HEK293 (cell line): ENCODE data around the gene INTS1.

ENCODE experiments used
- FEZF1 ChIP-seq: fragments of 450-650 bp; formaldehyde crosslinking; IDR thresholded peaks from 2 replicates; pipeline ENCODE4 v1.5.1; 2016; ENCODE audit warnings: missing biosample characterization, missing genetic modification characterization
- GLIS1 ChIP-seq: fragments of 450-650 bp; formaldehyde crosslinking; IDR thresholded peaks from 2 replicates; pipeline ENCODE4 v1.5.1; 2016; ENCODE audit warnings: missing biosample characterization, missing genetic modification characterization
- GLIS2 ChIP-seq: fragments of 450-650 bp; formaldehyde crosslinking; IDR thresholded peaks from 2 replicates; pipeline ENCODE4 v1.5.1; 2016; ENCODE audit warnings: missing biosample characterization, missing genetic modification characterization
- KLF1 ChIP-seq: fragments of 450-650 bp; formaldehyde crosslinking; IDR thresholded peaks from 2 replicates; pipeline ENCODE4 v1.5.1; 2016; ENCODE audit warnings: missing biosample characterization, missing genetic modification characterization
- SP7 ChIP-seq: fragments of 450-650 bp; formaldehyde crosslinking; IDR thresholded peaks from 2 replicates; pipeline ENCODE4 v1.5.1; 2016; ENCODE audit warnings: missing biosample characterization, missing genetic modification characterization
- YY1 ChIP-seq: fragments of 450-650 bp; formaldehyde crosslinking; IDR thresholded peaks from 2 replicates; pipeline ENCODE4 v1.5.1; 2018; ENCODE audit warnings: missing biosample characterization, missing genetic modification characterization
- ZBTB1 ChIP-seq: fragments of 450-650 bp; formaldehyde crosslinking; IDR thresholded peaks from 2 replicates; pipeline ENCODE4 v1.5.1; 2016; ENCODE audit warnings: missing biosample characterization, missing genetic modification characterization
- ZBTB7A ChIP-seq: fragments of 450-650 bp; formaldehyde crosslinking; IDR thresholded peaks from 2 replicates; pipeline ENCODE4 v1.5.1; 2016; ENCODE audit warnings: low read depth, missing biosample characterization, missing genetic modification characterization
- ZEB2 ChIP-seq: fragments of 450-650 bp; formaldehyde crosslinking; IDR thresholded peaks from 2 replicates; pipeline ENCODE4 v1.5.1; 2016; ENCODE audit warnings: missing biosample characterization, missing genetic modification characterization
- ZFHX2 ChIP-seq: fragments of 450-650 bp; formaldehyde crosslinking; conservative IDR thresholded peaks from 2 replicates; pipeline ENCODE4 v1.5.1; 2016; ENCODE audit warnings: missing biosample characterization, missing genetic modification characterization
- ZFP69B ChIP-seq: fragments of 450-650 bp; formaldehyde crosslinking; IDR thresholded peaks from 2 replicates; pipeline ENCODE4 v1.5.1; 2016; ENCODE audit warnings: missing biosample characterization, missing genetic modification characterization
- ZNF146 ChIP-seq: fragments of 450-650 bp; formaldehyde crosslinking; IDR thresholded peaks from 2 replicates; pipeline ENCODE4 v1.5.1; 2016; ENCODE audit warnings: missing biosample characterization, missing genetic modification characterization
- ZNF174 ChIP-seq: fragments of 450-650 bp; formaldehyde crosslinking; IDR thresholded peaks from 2 replicates; pipeline ENCODE4 v1.5.0; 2017; ENCODE audit warnings: missing biosample characterization, mild to moderate bottlenecking, missing genetic modification characterization
- ZNF266 ChIP-seq: fragments of 450-650 bp; formaldehyde crosslinking; IDR thresholded peaks from 2 replicates; pipeline ENCODE4 v1.5.1; 2016; ENCODE audit warnings: missing biosample characterization, missing genetic modification characterization, low read depth
- ZNF280D ChIP-seq: fragments of 450-650 bp; formaldehyde crosslinking; IDR thresholded peaks from 2 replicates; pipeline ENCODE4 v1.5.1; 2016; ENCODE audit warnings: missing biosample characterization, missing genetic modification characterization
- ZNF366 ChIP-seq: fragments of 450-650 bp; formaldehyde crosslinking; conservative IDR thresholded peaks from 2 replicates; pipeline ENCODE4 v1.5.1; 2016; ENCODE audit warnings: missing biosample characterization, missing genetic modification characterization
- ZNF394 ChIP-seq: fragments of 450-650 bp; formaldehyde crosslinking; IDR thresholded peaks from 2 replicates; pipeline ENCODE4 v1.5.1; 2016; ENCODE audit warnings: missing biosample characterization, missing genetic modification characterization, mild to moderate bottlenecking, moderate library complexity, borderline replicate concordance
- ZNF423 ChIP-seq: fragments of 450-650 bp; formaldehyde crosslinking; IDR thresholded peaks from 2 replicates; pipeline ENCODE4 v1.5.1; 2016; ENCODE audit warnings: missing biosample characterization, missing genetic modification characterization
- ZNF488 ChIP-seq: fragments of 450-650 bp; formaldehyde crosslinking; IDR thresholded peaks from 2 replicates; pipeline ENCODE4 v1.5.1; 2016; ENCODE audit warnings: missing biosample characterization, missing genetic modification characterization
- ZNF530 ChIP-seq: fragments of 450-650 bp; formaldehyde crosslinking; IDR thresholded peaks from 2 replicates; pipeline ENCODE4 v1.5.1; 2016; ENCODE audit warnings: low read depth, missing biosample characterization, missing genetic modification characterization
- ZNF621 ChIP-seq: fragments of 450-650 bp; formaldehyde crosslinking; IDR thresholded peaks from 2 replicates; pipeline ENCODE4 v1.5.1; 2017; ENCODE audit warnings: missing biosample characterization, missing genetic modification characterization
- ZNF623 ChIP-seq: fragments of 450-650 bp; formaldehyde crosslinking; IDR thresholded peaks from 2 replicates; pipeline ENCODE4 v1.5.1; 2016; ENCODE audit warnings: missing biosample characterization, missing genetic modification characterization
- ZNF629 ChIP-seq: fragments of 450-650 bp; formaldehyde crosslinking; IDR thresholded peaks from 2 replicates; pipeline ENCODE4 v1.5.1; 2017; ENCODE audit warnings: missing biosample characterization, missing genetic modification characterization
- ZNF692 ChIP-seq: fragments of 450-650 bp; formaldehyde crosslinking; IDR thresholded peaks from 2 replicates; pipeline ENCODE4 v1.5.1; 2016; ENCODE audit warnings: missing biosample characterization, missing genetic modification characterization
- ZNF707 ChIP-seq: fragments of 450-650 bp; formaldehyde crosslinking; IDR thresholded peaks from 2 replicates; pipeline ENCODE4 v1.5.1; 2016; ENCODE audit warnings: missing biosample characterization, missing genetic modification characterization
- ZXDB ChIP-seq: fragments of 450-650 bp; formaldehyde crosslinking; IDR thresholded peaks from 2 replicates; pipeline ENCODE4 v1.5.1; 2016; ENCODE audit warnings: missing biosample characterization, missing genetic modification characterization
- TF ChIP-seq, protein P1 (sequence below): fragments of 450-650 bp; formaldehyde crosslinking; IDR thresholded peaks from 2 replicates; pipeline ENCODE4 v1.5.1; 2016; ENCODE audit warnings: missing biosample characterization, missing genetic modification characterization, borderline replicate concordance
- TF ChIP-seq, protein P2 (sequence below): fragments of 450-650 bp; formaldehyde crosslinking; IDR thresholded peaks from 2 replicates; pipeline ENCODE4 v1.5.1; 2016; ENCODE audit warnings: missing biosample characterization, missing genetic modification characterization

Gene INTS1

DNA sequence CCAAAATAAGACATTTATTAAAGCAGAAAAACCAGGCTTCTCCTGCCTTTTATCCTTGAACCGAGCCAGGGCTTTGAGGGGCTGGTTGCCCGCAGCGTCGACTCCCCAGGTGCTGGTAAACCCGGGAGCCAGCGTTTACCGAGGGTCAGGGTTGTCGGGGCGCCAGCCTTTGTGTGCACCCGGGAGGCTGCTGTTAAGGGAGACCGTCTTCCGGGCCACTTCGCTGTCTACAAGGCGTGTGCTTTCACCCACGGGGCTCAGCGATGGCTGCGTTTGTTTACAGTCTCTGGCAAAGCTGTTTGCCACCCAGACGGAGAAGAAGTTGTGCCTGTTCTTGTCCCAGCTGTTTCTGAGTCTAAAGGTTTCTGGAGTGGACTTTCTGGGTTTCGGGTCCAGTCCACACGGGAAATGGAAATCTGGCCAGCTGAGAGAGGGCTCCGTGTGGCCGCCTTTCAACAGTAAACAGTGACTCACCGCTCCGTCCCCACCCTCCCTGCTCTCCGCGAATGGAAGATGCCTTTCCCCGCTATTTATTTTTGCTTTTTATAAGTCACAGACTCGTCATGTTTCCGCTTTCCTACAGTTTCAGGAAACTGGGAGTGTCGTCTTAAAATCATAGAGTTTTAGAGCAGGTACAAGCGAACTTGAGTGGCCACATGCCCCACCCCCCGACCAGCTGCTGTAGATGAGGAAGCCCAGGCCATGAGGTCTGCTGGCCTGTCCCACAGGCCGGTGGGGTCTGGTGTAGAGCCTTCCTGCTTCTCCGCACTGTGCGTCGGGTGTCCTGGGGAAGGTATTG lies 28.5 kb upstream of the INTS1 start (continued):
- no peak for TF ChIP-seq ZNF174 (tag by site-specific recombination)
- TF ChIP-seq ZBTB1 = no peak
- peak; percentile 69 for TF ChIP-seq ZFP69B (tag by site-specific recombination)
- peak; percentile 48 for TF ChIP-seq KLF1
- no peak for TF ChIP-seq ZFHX2 (tag by site-specific recombination)
- TF ChIP-seq ZXDB (tag by site-specific recombination) = no peak
- TF ChIP-seq ZNF621 (tag by site-specific recombination) = no peak
- no peak for TF ChIP-seq ZBTB7A (tag by site-specific recombination)
- TF ChIP-seq, protein P1, sequence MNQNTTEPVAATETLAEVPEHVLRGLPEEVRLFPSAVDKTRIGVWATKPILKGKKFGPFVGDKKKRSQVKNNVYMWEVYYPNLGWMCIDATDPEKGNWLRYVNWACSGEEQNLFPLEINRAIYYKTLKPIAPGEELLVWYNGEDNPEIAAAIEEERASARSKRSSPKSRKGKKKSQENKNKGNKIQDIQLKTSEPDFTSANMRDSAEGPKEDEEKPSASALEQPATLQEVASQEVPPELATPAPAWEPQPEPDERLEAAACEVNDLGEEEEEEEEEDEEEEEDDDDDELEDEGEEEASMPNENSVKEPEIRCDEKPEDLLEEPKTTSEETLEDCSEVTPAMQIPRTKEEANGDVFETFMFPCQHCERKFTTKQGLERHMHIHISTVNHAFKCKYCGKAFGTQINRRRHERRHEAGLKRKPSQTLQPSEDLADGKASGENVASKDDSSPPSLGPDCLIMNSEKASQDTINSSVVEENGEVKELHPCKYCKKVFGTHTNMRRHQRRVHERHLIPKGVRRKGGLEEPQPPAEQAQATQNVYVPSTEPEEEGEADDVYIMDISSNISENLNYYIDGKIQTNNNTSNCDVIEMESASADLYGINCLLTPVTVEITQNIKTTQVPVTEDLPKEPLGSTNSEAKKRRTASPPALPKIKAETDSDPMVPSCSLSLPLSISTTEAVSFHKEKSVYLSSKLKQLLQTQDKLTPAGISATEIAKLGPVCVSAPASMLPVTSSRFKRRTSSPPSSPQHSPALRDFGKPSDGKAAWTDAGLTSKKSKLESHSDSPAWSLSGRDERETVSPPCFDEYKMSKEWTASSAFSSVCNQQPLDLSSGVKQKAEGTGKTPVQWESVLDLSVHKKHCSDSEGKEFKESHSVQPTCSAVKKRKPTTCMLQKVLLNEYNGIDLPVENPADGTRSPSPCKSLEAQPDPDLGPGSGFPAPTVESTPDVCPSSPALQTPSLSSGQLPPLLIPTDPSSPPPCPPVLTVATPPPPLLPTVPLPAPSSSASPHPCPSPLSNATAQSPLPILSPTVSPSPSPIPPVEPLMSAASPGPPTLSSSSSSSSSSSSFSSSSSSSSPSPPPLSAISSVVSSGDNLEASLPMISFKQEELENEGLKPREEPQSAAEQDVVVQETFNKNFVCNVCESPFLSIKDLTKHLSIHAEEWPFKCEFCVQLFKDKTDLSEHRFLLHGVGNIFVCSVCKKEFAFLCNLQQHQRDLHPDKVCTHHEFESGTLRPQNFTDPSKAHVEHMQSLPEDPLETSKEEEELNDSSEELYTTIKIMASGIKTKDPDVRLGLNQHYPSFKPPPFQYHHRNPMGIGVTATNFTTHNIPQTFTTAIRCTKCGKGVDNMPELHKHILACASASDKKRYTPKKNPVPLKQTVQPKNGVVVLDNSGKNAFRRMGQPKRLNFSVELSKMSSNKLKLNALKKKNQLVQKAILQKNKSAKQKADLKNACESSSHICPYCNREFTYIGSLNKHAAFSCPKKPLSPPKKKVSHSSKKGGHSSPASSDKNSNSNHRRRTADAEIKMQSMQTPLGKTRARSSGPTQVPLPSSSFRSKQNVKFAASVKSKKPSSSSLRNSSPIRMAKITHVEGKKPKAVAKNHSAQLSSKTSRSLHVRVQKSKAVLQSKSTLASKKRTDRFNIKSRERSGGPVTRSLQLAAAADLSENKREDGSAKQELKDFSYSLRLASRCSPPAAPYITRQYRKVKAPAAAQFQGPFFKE (tag by site-specific recombination) = no peak
- no peak for TF ChIP-seq ZNF423 (tag by site-specific recombination)
- no peak for TF ChIP-seq GLIS2 (tag by site-specific recombination)
- TF ChIP-seq ZNF623 (tag by site-specific recombination) = no peak
- no peak for TF ChIP-seq ZNF280D (tag by site-specific recombination)
- TF ChIP-seq FEZF1 (tag by site-specific recombination) = peak; percentile 16; the same call in 1 of the 2 replicates
- 0 out of 2 replicates have a peak, but pooled peaks have one; percentile 13 for TF ChIP-seq SP7 (tag by site-specific recombination)
- TF ChIP-seq ZNF394 (tag by site-specific recombination) = 0 out of 2 replicates have a peak, but pooled peaks have one; percentile 10
- TF ChIP-seq ZNF366 = peak; percentile 46
- TF ChIP-seq, protein P2, sequence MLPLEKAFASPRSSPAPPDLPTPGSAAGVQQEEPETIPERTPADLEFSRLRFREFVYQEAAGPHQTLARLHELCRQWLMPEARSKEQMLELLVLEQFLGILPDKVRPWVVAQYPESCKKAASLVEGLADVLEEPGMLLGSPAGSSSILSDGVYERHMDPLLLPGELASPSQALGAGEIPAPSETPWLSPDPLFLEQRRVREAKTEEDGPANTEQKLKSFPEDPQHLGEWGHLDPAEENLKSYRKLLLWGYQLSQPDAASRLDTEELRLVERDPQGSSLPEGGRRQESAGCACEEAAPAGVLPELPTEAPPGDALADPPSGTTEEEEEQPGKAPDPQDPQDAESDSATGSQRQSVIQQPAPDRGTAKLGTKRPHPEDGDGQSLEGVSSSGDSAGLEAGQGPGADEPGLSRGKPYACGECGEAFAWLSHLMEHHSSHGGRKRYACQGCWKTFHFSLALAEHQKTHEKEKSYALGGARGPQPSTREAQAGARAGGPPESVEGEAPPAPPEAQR (tag by site-specific recombination) = no peak
- no peak for TF ChIP-seq ZNF146
- TF ChIP-seq ZNF629 (tag by site-specific recombination) = peak; percentile 72
- TF ChIP-seq ZEB2 (tag by site-specific recombination) = no peak
- no peak for TF ChIP-seq ZNF530 (tag by site-specific recombination)
- TF ChIP-seq ZNF707 (tag by site-specific recombination) = no peak
- no peak for TF ChIP-seq ZNF266 (tag by site-specific recombination)
- TF ChIP-seq YY1 = no peak
- TF ChIP-seq ZNF488 (tag by site-specific recombination) = no peak
- peak; percentile 79; the same call in 1 of the 2 replicates for TF ChIP-seq ZNF692 (tag by site-specific recombination)
- peak; percentile 42 for TF ChIP-seq GLIS1 (tag by site-specific recombination)
